Colonic mucosa (tissue), 4 donors: ENCODE results near the gene SLC29A3. TPM values are rescaled to one million over a fixed set of nuclear protein-coding genes. Genes with fewer than 3 reads are reported as not detected.
A peak's percentile ranks its signal among the peaks of the same experiment; 100 is the strongest.

Experiments used
- DNase-seq: peaks from one replicate; pipeline ENCODE4 v3.0.0-alpha.2; 2020
- H3K27ac ChIP-seq: fragments of 200-600 bp; one replicate; pipeline ENCODE4 v1.8.0; 2021
- H3K27me3 ChIP-seq: fragments of 200-600 bp; one replicate; pipeline ENCODE4 v1.8.0; 2021
- H3K36me3 ChIP-seq: fragments of 200-600 bp; one replicate; pipeline ENCODE4 v1.8.0; 2021
- H3K4me1 ChIP-seq: fragments of 200-600 bp; one replicate; pipeline ENCODE4 v1.8.0; 2021; ENCODE audit warnings: mild to moderate bottlenecking
- H3K4me3 ChIP-seq: fragments of 200-600 bp; one replicate; pipeline ENCODE4 v1.8.0; 2021
- H3K9ac ChIP-seq, 2 donors: one replicate each; pipeline ENCODE4 v1.7.0; 2013; ENCODE audit warnings: control low read depth in 2 of 2, low read depth in 2 of 2, low read length in 2 of 2
- H3K9me3 ChIP-seq: fragments of 200-600 bp; one replicate; pipeline ENCODE4 v1.8.0; 2021
- intact Hi-C: fragments of 100-400 bp; cut with DNase I; formaldehyde crosslinking; loops from one replicate; pipeline ENCODE4 v1.14.1; 2022
- total RNA-seq, 2 donors: library from RNA; stranded (reverse); fragmentation: NEBNext Ultra II Directional in 1 of 2; extraction: Animal tissue kit (Norgen Biotek cat#: 25700) in 1 of 2; gene quantifications; one replicate each; pipeline ENCODE4 v1.2.1, GENCODE V29; 2021
- TF ChIP-seq, protein P1 (sequence below): fragments of 200-600 bp; IDR thresholded peaks from one replicate; pipeline ENCODE4 v1.8.0; 2022; ENCODE audit warnings: antibody characterized with exemption, mild to moderate bottlenecking
- donor health status: healthy.
- donor health status: DM: no; HTN: no; CAD: no.
- donor health status: DM: no; HTN: no; CAD: no.

SLC29A3 gene
- total RNA-seq, 2 donors from 2014 or later, result 3.8 to 6.5 TPM

DNA sequence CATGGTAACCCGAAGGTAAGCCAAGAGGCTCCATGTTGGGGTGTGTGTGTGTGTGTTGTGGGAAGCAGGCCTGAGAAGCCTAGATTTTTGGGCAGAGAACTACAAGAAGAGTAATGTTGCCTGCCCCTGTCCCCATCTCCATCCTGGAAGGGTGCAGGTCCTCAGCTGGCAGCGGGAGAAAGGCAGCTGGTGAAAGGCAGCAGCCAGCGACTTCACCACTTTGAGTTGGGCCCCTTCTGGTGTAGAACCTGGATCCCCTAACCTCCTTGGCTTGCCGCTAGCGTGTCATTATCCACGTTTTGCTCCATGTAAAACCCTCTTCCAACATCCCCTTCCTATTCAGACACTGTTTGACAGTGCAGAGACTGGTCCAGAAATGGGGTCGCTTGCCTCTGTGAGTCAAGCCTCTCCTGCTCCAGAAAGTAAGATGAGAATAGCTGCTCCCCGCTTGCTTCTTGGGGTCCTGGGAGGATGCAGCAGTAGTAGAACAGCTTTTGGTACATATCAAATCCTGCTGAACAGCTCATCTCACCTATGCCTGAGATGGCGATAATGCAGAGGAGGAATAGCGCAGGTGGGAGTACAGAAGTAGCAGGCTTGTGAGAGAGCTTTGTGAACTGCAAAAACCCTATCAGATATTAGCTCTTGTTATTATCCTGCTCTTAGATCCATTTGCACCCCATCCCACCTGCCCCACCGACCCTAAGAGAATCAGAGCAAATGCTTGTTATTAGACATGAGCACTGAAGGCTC lies 55.6 kb downstream of the SLC29A3 start:
- H3K9ac ChIP-seq, result no peak overlapping the region
- H3K27ac ChIP-seq, result no peak overlapping the region
- H3K4me3 ChIP-seq, result no peak overlapping the region
- peaks cover 15% of the 10 kb centered on the region for H3K4me1 ChIP-seq
- no peaks in the 10 kb centered on the region for H3K36me3 ChIP-seq
- H3K9me3 ChIP-seq, result no peaks in the 10 kb centered on the region
- intact Hi-C loops, result loop anchor here (5.0 kb wide), 1 partner anchor 57 kb away; the partner anchor contains the start of gene SLC29A3
- no peaks in the 10 kb centered on the region for H3K27me3 ChIP-seq
- DNase-seq, result no peak
- TF ChIP-seq, protein P1, sequence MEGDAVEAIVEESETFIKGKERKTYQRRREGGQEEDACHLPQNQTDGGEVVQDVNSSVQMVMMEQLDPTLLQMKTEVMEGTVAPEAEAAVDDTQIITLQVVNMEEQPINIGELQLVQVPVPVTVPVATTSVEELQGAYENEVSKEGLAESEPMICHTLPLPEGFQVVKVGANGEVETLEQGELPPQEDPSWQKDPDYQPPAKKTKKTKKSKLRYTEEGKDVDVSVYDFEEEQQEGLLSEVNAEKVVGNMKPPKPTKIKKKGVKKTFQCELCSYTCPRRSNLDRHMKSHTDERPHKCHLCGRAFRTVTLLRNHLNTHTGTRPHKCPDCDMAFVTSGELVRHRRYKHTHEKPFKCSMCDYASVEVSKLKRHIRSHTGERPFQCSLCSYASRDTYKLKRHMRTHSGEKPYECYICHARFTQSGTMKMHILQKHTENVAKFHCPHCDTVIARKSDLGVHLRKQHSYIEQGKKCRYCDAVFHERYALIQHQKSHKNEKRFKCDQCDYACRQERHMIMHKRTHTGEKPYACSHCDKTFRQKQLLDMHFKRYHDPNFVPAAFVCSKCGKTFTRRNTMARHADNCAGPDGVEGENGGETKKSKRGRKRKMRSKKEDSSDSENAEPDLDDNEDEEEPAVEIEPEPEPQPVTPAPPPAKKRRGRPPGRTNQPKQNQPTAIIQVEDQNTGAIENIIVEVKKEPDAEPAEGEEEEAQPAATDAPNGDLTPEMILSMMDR, result no peak

- Histone ChIP-seq H3K4me1 (peaks cover 15% of the 10 kb centered on the region), H3K27me3 (no peaks in the 10 kb centered on the region), H3K9ac (no peak overlapping the region), H3K27ac (peak overlapping the region; percentile 80), H3K4me3 (no peak overlapping the region), H3K9me3 (no peaks in the 10 kb centered on the region), H3K36me3 (no peaks in the 10 kb centered on the region)
- TF ChIP-seq, protein P1, result no peak
- intact Hi-C loops, result loop anchor here (5.0 kb wide), 1 partner anchor 59 kb away; the partner anchor contains the start of gene SLC29A3
- DNase-seq, result no peak
Measured at GRCh38 chr10:71375952-71376351, 56.9 kb downstream of the SLC29A3 start.

GRCh38 chr10:71378336-71379117 lies 59.5 kb downstream of the SLC29A3 start:
- Histone ChIP-seq H3K36me3 (no peaks in the 10 kb centered on the region), H3K9me3 (no peaks in the 10 kb centered on the region), H3K27me3 (no peaks in the 10 kb centered on the region), H3K9ac (no peak overlapping the region), H3K27ac (peak overlapping the region; percentile 15), H3K4me1 (peaks cover 15% of the 10 kb centered on the region), H3K4me3 (no peak overlapping the region)
- TF ChIP-seq, protein P1, result no peak
- peak; percentile 24 for DNase-seq
- intact Hi-C loops, result loop anchor here (5.0 kb wide), 1 partner anchor 61 kb away; the partner anchor contains the start of gene SLC29A3

DNA sequence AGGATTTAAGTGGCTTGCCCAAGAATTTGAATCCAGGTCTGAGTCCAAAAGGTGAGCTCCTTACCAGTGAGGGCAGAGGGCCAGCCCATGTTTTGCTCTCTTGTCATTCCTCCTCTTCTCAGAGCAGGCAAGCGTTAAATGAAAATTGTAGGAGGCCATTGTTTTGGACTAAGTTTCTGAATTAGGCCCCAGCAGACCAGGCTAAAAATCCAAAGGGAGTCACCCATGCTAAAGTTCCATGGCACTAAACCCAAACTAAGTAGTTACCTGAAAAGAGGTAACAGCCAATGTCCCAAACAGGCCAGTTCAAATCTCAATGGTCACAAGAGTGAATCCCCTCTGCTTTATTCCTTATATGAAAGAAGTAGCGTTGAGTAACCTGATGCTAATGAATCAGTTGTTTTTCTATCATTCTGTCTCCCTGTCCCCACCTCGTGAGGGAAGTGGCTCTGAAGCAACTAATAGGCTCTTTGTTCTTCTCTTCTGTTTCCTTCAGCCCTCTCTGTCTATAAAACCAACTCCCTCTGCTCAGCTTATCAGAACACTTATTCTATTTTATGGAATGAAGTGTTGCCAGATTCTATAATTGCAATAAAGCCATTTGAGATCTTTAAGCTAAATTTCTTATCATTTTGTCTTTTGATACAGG lies 60.2 kb downstream of the SLC29A3 start:
- peak overlapping the region; percentile 15 for H3K27ac ChIP-seq
- TF ChIP-seq, protein P1, result no peak
- no peaks in the 10 kb centered on the region for H3K9me3 ChIP-seq
- no peaks in the 10 kb centered on the region for H3K27me3 ChIP-seq
- intact Hi-C loops, result loop anchor here (5.0 kb wide), 1 partner anchor 62 kb away; the partner anchor contains the start of gene SLC29A3
- no peak for DNase-seq
- no peak overlapping the region for H3K4me3 ChIP-seq
- no peak overlapping the region for H3K9ac ChIP-seq
- peaks cover 15% of the 10 kb centered on the region for H3K4me1 ChIP-seq
- H3K36me3 ChIP-seq, result no peaks in the 10 kb centered on the region

GRCh38 chr10:71380841-71381240 lies 61.8 kb downstream of the SLC29A3 start:
- no peak overlapping the region for H3K9ac ChIP-seq
- H3K27ac ChIP-seq, result no peak overlapping the region
- H3K9me3 ChIP-seq, result no peaks in the 10 kb centered on the region
- intact Hi-C loops, result loop anchor here (5.0 to 10.0 kb wide), 3 partner anchors 191 to 434 kb away; no protein-coding TSS in a partner anchor
- no peak overlapping the region for H3K4me3 ChIP-seq
- no peaks in the 10 kb centered on the region for H3K36me3 ChIP-seq
- DNase-seq, result no peak
- H3K4me1 ChIP-seq, result peaks cover 15% of the 10 kb centered on the region
- TF ChIP-seq, protein P1, result no peak
- H3K27me3 ChIP-seq, result no peaks in the 10 kb centered on the region
